Measurements from ENCODE around the gene CABP4.

The CABP4 gene

DNA sequence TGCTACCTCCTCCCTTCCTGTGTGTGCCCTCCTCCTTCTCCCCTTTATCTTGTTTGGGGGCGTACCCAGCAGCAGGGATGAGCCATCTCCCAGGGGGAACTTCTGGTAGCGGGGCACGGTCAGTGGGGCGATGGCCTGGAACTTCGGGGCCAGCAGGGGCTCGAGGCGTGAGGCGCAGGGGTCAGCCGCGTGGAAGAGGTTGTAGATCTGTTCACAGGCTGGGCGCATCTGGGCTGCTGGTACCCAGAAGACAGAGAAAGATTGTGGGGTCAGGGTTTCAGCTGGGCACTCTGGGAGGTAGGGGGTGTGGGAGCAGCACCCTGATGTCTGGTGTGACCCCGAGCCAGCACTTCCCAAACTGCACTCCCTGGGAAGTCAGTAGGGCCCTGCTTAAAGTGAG lies 41.0 kb downstream of the CABP4 start:
- DNase-seq (ENCODE audit: low spot score), result no peak

DNA sequence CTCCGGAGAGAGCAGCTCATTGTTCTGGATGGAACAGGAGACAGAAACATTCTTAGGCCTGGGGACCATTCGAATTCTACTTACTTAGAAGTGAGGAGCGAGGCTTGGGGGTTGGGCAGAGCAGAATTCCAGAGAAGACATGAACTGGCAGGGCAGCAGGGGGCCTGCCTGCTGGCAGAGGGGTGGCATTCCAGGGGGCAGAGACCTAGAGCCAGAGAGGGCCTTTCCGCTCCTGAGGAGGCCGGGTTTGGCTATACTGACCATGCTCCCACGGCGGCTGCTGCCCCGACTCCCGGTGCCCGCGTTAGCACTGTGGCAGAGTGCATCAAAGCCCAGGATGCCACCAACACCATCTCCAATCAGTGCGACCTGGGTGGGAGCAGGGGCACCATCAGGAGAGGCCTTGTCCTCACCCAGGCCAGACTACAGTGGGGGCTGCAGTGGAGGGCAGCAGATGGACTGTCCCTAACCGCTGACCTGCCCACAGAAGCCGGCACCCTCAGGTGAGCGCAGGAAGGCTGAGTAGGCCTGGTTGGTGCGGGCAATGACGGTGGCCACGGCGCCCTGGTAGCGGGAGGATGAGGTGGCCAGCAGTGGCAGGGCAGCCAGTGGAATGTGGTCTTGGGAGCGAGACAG lies 42.6 kb downstream of the CABP4 start:
- DNase-seq (ENCODE audit: low spot score), result no peak

GRCh38 chr11:67498544-67498972 lies 43.4 kb downstream of the CABP4 start:
- no peak for DNase-seq (ENCODE audit: low spot score)

DNA sequence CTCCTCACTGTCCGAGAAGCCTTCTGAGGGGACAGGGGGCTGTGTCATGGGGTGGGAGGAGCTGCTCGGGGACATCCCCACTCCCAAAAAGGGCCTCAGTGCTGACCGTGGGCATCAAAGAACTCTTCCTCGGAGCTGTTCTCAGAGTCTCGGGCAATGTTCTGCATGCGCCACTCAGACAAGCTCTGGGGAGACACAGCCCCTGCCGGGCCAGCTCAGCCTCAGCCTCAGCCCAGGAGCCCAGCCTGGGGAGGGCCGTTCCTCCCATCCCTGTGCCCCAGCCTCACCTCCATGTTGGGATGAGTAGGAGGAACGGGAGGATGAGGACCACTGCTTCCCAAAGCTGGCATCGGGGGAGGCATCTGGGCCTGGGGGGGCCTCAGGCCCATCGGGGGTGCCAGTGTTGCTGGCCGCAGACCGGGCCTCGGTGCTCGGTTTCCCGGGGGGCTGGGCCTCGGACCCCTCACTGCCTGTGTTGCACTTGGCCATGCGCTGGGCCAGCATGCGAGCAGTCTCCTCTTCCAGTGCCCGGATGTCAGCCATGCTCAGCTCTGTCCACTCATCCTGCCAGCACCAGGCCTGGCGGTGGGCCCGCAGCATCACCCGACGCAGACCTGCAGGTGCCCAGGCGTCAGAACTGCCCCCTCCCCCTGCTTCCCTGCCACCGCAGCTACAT lies 44.8 kb downstream of the CABP4 start:
- DNase-seq (ENCODE audit: low spot score), result no peak

DNA sequence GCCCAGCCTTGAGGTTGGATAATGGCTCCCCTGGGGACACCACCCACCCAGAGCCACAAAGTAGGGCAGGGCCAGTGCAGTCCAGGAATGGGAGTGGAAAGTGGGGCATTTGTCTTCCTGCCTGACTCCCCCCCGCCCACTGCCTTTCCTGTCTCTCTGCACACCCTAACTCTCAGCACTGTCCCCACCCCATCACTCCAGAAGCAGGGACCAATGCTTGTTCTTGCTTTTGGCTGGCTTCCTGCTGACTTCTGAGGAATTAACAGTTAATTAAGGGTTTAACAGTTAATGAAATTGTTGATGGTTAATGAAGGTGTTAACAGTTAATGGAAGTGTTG lies 45.3 kb downstream of the CABP4 start:
- no peak for DNase-seq (ENCODE audit: low spot score)

GRCh38 chr11:67500831-67501715 lies 45.9 kb downstream of the CABP4 start:
- DNase-seq (ENCODE audit: low spot score), result no peak

DNA sequence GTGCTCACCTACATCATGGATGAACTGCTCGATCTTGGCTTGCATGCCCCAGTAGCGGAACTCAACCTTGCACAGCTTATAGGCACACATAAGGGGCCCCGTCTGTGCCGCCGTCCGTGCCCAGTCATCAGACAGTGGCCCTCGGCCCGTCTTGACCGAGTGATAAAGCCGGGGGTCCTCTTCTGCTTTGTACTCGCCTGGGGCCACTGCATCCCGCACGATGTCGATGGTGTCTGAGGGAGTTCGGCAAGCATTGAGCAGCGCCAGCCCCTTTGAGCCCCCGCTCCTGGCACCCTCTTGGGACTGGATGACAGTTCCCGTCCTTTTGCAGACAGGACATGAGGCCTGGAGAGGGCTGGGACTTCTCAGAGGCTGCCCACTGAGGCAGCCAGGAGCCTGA lies 46.7 kb downstream of the CABP4 start:
- no peak for DNase-seq (ENCODE audit: low spot score)

DNA sequence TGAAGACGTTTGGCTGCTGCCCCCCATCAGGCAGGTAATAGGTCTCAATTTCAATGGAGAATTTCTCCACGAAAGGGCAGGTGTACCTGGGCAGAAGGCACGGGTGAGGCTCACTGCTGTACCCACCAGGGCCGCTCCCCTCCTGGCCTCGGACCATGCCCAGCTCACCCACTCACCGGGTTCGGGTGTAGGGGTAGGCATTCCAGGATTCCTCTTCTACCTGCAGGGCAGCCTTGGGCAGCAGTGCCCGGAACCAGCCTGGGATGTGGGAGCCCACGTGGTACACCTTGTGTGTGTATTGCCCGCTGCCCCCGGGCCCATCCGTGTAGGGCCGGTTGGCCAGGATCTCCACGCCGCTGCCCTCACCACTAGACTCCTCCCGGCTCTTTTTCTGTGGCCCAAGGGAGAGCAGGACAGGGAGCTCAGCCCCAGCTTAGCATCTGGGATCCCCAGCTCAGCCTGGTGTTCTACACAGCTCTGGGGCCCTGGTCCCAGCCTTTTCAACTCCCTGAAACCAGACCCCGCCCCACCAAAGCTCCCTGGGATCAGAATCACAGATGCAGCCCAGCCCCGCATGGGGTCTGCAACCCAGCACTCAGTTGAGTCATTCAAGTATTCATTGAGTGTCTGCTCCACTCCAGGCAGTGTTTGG lies 47.3 kb downstream of the CABP4 start:
- no peak for DNase-seq (ENCODE audit: low spot score)

DNA sequence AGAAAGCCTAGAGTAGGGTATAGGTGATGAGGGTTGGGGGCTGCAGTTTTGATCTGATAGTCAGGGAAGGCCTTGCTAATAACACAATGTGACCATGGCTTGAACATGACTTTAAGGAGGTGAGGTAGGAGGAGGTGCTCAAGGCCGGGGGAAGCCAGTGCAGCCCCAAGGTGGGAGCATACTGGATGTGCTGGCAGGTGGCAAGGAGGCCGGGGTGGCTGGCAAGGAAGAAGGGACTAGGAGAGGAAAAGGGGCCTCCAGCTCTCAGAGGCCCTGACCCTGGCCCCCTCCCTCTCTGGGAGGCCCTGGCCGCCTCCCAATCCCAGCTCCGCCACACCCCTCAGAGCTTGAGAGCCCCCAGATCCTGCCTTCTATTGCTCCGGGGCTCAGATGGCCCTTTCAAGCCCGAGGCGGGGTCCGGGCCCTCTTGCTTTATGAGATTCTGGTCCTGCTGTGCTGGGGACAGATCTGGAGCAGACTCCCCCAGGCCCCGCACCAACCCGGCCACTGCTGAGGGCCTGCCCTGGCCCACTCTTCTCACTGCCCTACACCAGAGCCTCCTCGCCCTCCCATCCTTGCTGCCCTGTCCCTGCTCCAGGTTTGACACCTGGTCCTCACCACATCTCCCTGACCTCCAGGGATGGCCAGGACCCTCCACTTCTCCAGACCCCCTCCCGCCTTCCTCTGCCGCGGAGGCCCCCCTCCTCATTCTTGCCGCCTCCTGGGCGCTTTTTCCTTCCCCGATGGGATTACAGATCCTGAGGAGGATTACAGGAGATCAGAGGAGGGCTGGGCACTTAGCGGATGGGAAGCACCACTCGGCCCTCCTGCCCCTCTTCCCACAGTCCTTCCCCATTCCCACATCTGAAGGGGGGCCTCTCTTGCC lies 48.2 kb downstream of the CABP4 start:
- no peak for DNase-seq (ENCODE audit: low spot score)

DNA sequence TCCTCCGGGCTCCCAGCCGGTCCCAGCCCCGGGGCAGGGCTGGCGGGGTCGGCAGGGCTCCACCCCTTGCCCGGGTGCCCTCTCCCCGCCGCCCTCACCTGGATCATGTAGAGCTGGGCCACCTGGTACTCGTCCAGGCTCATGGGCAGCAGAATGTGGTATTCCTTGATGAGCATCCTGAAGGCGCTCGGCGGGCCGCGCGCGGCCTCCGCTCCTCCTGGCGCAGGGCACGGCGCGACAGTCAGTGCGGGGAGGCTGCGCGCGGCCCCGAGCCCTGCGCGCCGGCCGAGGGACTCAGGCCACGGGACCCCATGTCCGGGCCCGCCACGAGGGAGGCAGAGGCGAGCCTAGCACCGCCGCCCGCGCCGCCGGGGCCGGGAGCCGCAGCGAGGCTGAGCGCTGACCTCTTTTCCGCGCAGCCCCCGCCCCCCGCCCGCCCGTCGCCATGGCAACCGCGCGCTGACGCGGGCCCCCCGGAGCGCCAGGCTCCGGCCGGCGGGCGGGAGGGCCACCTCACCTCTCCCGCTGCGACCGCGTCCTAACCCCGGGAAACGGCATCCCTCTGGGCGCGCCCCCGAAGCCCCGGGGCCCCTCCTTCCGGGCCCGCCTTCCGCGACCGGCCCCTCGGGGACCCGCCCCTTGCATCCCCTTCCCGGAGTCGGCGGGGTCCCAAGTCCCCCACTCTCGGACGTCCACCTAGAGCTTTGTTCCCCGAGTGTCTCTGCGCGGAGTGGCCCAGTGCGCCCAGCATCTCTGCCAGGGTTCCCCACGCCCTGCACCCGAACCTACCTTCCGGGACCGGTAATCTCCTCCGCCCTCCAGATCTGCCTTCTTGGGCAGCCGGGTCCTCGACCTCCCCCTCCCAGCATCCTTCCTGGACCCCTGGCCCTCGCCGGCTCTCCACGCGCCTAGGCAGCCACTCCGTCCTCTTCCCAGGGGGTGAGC lies 49.1 kb downstream of the CABP4 start:
- DNase-seq (ENCODE audit: low spot score), result peak; percentile 71

DNA sequence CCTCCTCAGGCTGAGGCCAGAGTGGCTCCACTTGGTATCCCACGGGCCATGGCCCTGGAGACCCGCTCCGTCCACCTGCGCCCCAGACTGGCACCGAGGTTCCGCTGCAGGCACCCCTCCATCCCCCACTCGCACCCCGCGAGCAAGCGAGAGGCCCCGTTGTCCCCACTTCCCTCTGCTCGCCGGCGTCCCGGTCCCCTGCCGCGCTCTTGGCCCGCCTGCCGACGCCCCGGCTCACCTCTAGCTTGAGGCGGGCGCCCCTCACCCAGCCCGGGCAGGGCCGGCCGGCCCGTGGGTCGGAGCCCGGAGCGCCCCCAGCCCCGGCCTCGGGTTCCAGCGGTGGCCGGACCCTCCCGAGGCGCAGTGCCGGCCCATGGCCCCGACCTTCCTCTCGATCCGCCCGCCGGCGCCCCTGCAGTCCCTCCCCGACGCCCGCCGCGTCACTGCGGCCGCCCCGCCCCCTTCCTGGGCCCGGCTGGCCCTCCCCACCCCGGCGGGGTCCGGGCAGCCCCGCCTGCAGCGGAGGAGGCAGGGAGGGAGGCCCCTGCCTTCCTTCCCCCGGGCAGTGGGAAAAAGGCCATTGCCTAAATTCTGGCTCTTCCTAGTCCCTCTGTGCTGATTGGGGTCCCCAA lies 49.9 kb downstream of the CABP4 start, which contains the start of gene PITPNM1:
TSS of gene PITPNM1 (minus strand) at position 414 of the 632 bp plus-strand sequence. CDS start 1,183 bp downstream, outside the sequence.
- peak; percentile 91 for DNase-seq (ENCODE audit: low spot score)

GRCh38 chr11:67505605-67506396 lies 50.6 kb downstream of the CABP4 start:
- peak; percentile 93 for DNase-seq (ENCODE audit: low spot score)

DNA sequence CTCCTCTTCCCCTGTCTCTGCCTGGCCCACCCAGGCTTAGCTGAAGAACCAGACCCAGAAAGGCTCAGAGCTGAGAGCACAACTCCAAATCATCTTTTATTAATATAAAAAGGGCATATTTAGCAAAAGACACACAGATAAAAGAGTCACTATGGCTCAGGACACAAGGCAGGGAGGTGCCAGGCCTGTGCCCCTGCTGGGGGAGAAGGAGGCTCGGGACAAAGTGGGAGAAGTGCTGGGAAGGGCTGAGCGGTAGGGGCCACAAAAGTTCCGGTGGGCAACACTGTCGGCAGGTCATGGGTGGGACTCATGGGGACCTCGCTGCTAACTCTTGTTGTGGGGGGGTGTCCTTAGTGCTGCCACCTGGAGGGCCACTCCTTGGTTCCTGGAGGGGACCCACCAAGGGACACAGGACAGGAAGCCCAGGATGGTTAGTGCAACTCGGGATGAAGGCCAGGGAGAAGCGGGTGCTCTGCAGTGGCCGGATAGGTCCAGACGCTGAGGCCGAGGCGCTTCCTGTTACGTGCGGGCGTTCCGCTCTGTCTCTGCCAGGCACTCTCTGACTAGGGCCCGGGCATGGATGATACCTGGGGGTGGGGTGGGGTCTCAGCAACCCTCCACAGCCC lies 51.4 kb downstream of the CABP4 start:
- no peak for DNase-seq (ENCODE audit: low spot score)

GRCh38 chr11:67507242-67507863 lies 52.2 kb downstream of the CABP4 start:
- DNase-seq (ENCODE audit: low spot score), result peak; percentile 63

DNA sequence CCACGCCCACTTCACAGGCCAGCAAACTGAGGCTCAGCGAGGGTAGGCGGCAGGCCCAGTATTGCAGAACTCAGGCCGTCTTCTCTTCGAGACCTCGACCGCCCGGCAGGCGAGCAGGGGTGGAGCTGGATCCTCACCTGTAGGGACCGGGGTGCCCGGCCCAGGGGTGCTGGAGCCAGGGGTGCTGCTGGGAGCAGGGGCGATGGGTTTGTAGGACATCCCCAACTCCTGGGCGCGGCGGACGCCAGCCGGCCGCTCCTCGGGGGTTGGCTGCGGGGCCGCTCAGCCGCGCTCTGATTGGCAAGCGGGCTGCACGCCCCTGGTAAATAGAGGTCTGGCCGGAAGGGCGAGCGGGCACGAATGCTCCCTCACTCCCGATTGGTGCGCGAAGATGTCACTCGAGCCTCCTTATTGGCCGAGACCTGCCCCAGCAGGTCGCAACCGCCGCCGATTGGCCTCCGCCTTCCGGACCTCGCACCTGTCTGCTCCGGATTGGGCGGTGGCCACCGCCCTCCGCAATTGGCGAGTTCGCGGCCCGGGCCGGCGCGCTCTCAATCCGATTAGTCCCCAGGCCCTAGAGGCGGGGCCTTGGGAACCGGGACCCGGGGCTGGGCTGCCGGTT lies 52.8 kb downstream of the CABP4 start, which contains the start of gene CDK2AP2:
TSS of gene CDK2AP2 (minus strand) at position 299 of the 622 bp plus-strand sequence. CDS start at position 219, 80 bp downstream.
- peak; percentile 100 for DNase-seq (ENCODE audit: low spot score)

DNA sequence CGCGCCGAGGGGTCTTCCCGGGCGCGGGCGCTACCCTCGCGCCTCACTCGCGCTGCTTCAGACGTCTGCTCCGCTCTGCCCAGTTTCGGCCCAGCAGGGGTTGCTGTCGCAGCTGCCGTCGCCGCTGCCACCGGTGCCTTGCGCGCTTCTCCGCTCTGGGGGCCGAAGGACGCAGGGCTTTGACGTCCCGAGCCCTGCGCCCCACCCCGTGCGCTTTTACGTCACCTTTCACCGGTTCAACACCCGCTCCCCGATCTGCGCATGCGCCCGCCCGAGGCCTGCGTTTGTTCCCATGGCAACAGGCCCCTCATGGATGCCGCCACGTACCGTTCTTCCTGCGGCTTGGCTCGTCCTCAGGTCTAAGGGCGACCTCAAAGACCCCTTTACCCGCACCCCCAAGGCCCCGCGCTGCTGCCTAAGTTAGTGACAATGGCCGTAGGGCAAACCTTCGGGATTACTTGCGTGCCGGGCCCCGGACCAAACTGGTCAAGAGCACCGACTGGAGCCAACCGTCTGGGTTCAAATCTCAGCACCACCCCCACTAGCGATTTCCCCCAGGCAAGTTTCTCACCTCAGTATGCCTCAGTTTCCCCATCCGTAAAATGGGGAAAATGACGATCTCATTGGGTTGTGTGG lies 53.5 kb downstream of the CABP4 start:
- peak; percentile 100 for DNase-seq (ENCODE audit: low spot score)

DNA sequence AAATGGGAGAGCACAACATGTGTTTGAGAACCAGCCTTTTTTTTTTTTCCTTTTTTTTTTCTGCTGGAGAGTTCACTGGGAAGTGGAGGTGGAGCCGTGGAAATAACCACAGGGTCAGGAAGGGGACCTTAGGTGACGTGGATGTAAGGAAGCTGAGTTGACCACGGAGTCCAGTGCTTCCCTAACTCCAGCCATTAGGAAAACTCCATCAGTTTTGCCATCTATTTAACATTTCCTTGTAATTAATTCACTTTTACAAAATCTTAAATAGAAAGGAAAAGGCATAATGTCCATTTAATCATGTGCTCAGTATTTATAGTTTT lies 54.8 kb downstream of the CABP4 start:
- no peak for DNase-seq (ENCODE audit: low spot score)

Data from GM03348 (cell line).